Measurements from ENCODE around the gene H3-3A.
"Not testable (repeated sequence)": the region's sequence is repeated elsewhere in the genome, so short reads cannot be mapped to it uniquely, and the experiment has no call there.

Gene H3-3A

GRCh38 chr1:226085675-226086285 lies 23.3 kb downstream of the H3-3A start:
- DNase-seq (ENCODE audit: low read depth), result no peak

GRCh38 chr1:226086776-226087175 lies 24.3 kb downstream of the H3-3A start:
- no peak for DNase-seq (ENCODE audit: low read depth)

GRCh38 chr1:226091461-226091860 lies 28.9 kb downstream of the H3-3A start:
- no peak for DNase-seq (ENCODE audit: low read depth)

GRCh38 chr1:226092048-226092820 lies 29.7 kb downstream of the H3-3A start:
- not testable (repeated sequence) for DNase-seq (ENCODE audit: low read depth)

- DNase-seq (ENCODE audit: low read depth), result no peak
Observed at GRCh38 chr1:226092965-226093364, 30.4 kb downstream of the H3-3A start.

- no peak for DNase-seq (ENCODE audit: low read depth)
Observed at GRCh38 chr1:226093621-226094020, 31.1 kb downstream of the H3-3A start.

GRCh38 chr1:226094451-226094850 lies 31.9 kb downstream of the H3-3A start:
- no peak for DNase-seq (ENCODE audit: low read depth)

GRCh38 chr1:226095286-226095685 lies 32.8 kb downstream of the H3-3A start:
- DNase-seq (ENCODE audit: low read depth), result no peak

GRCh38 chr1:226097866-226098625 lies 35.5 kb downstream of the H3-3A start:
- no peak for DNase-seq (ENCODE audit: low read depth)

- no peak for DNase-seq (ENCODE audit: low read depth)
Observed at GRCh38 chr1:226098870-226099835, 36.6 kb downstream of the H3-3A start.

- no peak for DNase-seq (ENCODE audit: low read depth)
Observed at GRCh38 chr1:226100436-226101391, 38.2 kb downstream of the H3-3A start.

GRCh38 chr1:226104671-226105121 lies 42.2 kb downstream of the H3-3A start:
- no peak for DNase-seq (ENCODE audit: low read depth)

GRCh38 chr1:226107471-226108460 lies 45.2 kb downstream of the H3-3A start:
- DNase-seq (ENCODE audit: low read depth), result no peak

- DNase-seq (ENCODE audit: low read depth), result no peak
Observed at GRCh38 chr1:226108935-226109828, 46.7 kb downstream of the H3-3A start.

GRCh38 chr1:226109829-226110248 lies 47.3 kb downstream of the H3-3A start:
- no peak for DNase-seq (ENCODE audit: low read depth)

GRCh38 chr1:226110249-226111097 lies 48.0 kb downstream of the H3-3A start:
- DNase-seq (ENCODE audit: low read depth), result no peak
